Astrocyte of the cerebellum (primary cell): ENCODE results near the gene PLCE1.
A peak's percentile ranks its signal among the peaks of the same experiment; 100 is the strongest.

ENCODE experiments used
- DNase-seq: peaks from one replicate; pipeline ENCODE4 v3.0.0-alpha.2; 2011; ENCODE audit warnings: low read depth
- H3K4me3 ChIP-seq: 2 replicates; pipeline ENCODE4 v1.5.1; 2011; ENCODE audit warnings: mild to moderate bottlenecking, low read depth, low read length, moderate library complexity
- CTCF ChIP-seq: IDR thresholded peaks from 2 replicates; pipeline ENCODE4 v1.5.1; 2012; ENCODE audit warnings: low read length, low read depth, moderate library complexity, mild to moderate bottlenecking; ENCODE audit errors: missing control alignments
- in situ Hi-C: cut with HindIII; loops from 2 replicates; pipeline ENCODE4 v1.10.0; 2017; ENCODE audit warnings: low sequenced_read_pairs

PLCE1 gene

GRCh38 chr10:94005050-94005449 is 11.3 kb downstream of the PLCE1 start:
- no peak for TF ChIP-seq CTCF
- peak; percentile 71 for DNase-seq
- in situ Hi-C loops, result no loop called here
- no peak overlapping the region for H3K4me3 ChIP-seq

GRCh38 chr10:94006591-94007550 is 13.1 kb downstream of the PLCE1 start:
- no peak for TF ChIP-seq CTCF
- H3K4me3 ChIP-seq, result peak overlapping the region; percentile 21
- peak; percentile 97 for DNase-seq
- in situ Hi-C loops, result no loop called here

GRCh38 chr10:94008526-94008925 is 14.8 kb downstream of the PLCE1 start:
- no peak for DNase-seq
- no peak for TF ChIP-seq CTCF
- in situ Hi-C loops, result no loop called here
- no peak overlapping the region for H3K4me3 ChIP-seq

GRCh38 chr10:94010116-94010515 is 16.4 kb downstream of the PLCE1 start:
- no peak for TF ChIP-seq CTCF
- H3K4me3 ChIP-seq, result no peak overlapping the region
- in situ Hi-C loops, result no loop called here
- DNase-seq, result no peak

GRCh38 chr10:94010886-94011285 is 17.2 kb downstream of the PLCE1 start:
- in situ Hi-C loops, result no loop called here
- DNase-seq, result no peak
- no peak for TF ChIP-seq CTCF
- H3K4me3 ChIP-seq, result no peak overlapping the region

GRCh38 chr10:94011296-94011695 is 17.6 kb downstream of the PLCE1 start:
- in situ Hi-C loops, result no loop called here
- no peak overlapping the region for H3K4me3 ChIP-seq
- TF ChIP-seq CTCF, result no peak
- DNase-seq, result no peak
